ENCODE measurements around the gene CER1.

The CER1 gene

DNA sequence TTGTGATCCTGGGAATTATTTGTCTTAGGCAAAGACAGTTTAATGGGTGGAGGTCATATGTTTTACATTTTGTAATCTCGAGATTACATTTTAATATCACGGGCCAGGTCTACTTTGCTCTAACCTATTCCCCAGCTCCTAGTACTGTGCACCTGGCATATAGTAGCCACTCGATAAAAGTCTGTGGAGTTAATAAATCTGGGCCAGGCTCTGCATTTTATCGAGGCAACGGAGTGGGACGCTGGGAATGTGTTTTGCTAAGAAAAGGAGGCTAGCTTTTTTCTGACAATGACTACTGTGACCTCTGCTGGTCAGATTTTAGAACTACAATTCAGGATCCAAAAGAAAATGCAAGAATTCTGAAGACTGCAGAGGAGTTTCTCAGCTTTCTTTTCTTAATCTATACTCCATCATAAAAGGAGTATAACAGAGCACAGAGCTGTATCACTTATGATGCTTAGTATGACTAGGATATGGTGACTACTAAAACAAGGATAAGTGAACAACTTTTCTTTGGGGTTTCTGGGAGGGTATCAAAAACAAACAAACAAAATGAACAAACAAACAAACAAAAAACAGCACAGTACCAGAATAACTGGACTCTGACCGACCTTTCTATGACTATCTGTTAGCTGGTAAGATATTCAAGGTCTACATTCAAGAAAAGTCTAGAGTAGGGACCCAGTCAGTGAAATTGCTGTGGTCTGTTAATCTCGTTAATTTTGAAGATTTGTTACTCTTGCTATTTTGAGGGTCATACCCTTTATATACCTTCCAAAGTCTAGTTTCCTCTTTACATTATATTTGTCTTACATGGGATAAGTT, 46.1 kb upstream of the CER1 start:
- no peaks in the 10 kb centered on the region for H3K36me3 ChIP-seq (ENCODE audit: low read length)
- TF ChIP-seq, protein P1, sequence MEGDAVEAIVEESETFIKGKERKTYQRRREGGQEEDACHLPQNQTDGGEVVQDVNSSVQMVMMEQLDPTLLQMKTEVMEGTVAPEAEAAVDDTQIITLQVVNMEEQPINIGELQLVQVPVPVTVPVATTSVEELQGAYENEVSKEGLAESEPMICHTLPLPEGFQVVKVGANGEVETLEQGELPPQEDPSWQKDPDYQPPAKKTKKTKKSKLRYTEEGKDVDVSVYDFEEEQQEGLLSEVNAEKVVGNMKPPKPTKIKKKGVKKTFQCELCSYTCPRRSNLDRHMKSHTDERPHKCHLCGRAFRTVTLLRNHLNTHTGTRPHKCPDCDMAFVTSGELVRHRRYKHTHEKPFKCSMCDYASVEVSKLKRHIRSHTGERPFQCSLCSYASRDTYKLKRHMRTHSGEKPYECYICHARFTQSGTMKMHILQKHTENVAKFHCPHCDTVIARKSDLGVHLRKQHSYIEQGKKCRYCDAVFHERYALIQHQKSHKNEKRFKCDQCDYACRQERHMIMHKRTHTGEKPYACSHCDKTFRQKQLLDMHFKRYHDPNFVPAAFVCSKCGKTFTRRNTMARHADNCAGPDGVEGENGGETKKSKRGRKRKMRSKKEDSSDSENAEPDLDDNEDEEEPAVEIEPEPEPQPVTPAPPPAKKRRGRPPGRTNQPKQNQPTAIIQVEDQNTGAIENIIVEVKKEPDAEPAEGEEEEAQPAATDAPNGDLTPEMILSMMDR (IDR thresholded peaks at IDR 0.05; ENCODE audit: insufficient read depth, low read length, poor library complexity, severe bottlenecking): peak; percentile 52
- TF ChIP-seq EZH2phosphoT487 (conservative IDR thresholded peaks at IDR 0.05; ENCODE audit: low read length): no peak
- H3K79me2 ChIP-seq (ENCODE audit: insufficient read depth, low read length): no peaks in the 10 kb centered on the region
- H3K4me3 ChIP-seq (ENCODE audit: insufficient read depth, low read length, poor library complexity, severe bottlenecking): no peak overlapping the region
- H3K9ac ChIP-seq (ENCODE audit: low read length): no peak overlapping the region
- H2AFZ ChIP-seq (ENCODE audit: low read depth, low read length, severe bottlenecking): no peak overlapping the region
- no peaks in the 10 kb centered on the region for H4K20me1 ChIP-seq (ENCODE audit: low read depth, low read length)
- no peak overlapping the region for H3K27ac ChIP-seq (ENCODE audit: low read depth, low read length)
- H3K9me2 ChIP-seq (replicated peaks; ENCODE audit: insufficient read depth, low read length): no peaks in the 10 kb centered on the region
- no peaks in the 10 kb centered on the region for H3K9me3 ChIP-seq (ENCODE audit: insufficient read depth, low read length)
- H3K4me2 ChIP-seq (ENCODE audit: low read depth, low read length, poor library complexity, severe bottlenecking): no peak overlapping the region
- H3K27me3 ChIP-seq (ENCODE audit: low read length): no peaks in the 10 kb centered on the region
- no peaks in the 10 kb centered on the region for H3F3A ChIP-seq (ENCODE audit: insufficient read depth)

DNA sequence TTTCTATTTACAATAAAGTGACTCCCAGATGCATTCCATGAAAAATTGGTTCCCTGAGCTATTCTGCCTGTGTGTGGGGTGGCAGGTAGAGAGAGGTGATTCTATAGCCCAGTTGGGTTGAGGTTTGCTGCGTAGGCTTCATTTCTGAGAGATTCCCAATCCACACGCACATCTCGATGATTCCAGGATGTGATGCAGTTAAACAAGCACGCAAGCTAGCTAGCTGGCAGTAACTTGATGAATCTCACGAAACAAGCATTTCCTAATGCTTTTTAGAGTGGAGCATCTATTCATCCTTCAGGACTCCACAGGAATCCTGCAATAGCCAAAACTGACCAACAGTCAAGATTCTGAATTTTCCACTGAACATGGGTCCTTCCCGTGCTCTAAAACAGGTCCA, 43.8 kb upstream of the CER1 start:
- Histone ChIP-seq H3K9me3 (ENCODE audit: insufficient read depth, low read length) (no peaks in the 10 kb centered on the region), H3K4me2 (ENCODE audit: low read depth, low read length, poor library complexity, severe bottlenecking) (no peak overlapping the region), H3K36me3 (ENCODE audit: low read length) (no peaks in the 10 kb centered on the region), H2AFZ (ENCODE audit: low read depth, low read length, severe bottlenecking) (no peak overlapping the region), H3F3A (ENCODE audit: insufficient read depth) (no peaks in the 10 kb centered on the region), H3K27ac (ENCODE audit: low read depth, low read length) (no peak overlapping the region), H3K9me2 (replicated peaks; ENCODE audit: insufficient read depth, low read length) (no peaks in the 10 kb centered on the region), H3K27me3 (ENCODE audit: low read length) (no peaks in the 10 kb centered on the region), H3K79me2 (ENCODE audit: insufficient read depth, low read length) (no peaks in the 10 kb centered on the region), H3K9ac (ENCODE audit: low read length) (no peak overlapping the region), H3K4me3 (ENCODE audit: insufficient read depth, low read length, poor library complexity, severe bottlenecking) (no peak overlapping the region), H4K20me1 (ENCODE audit: low read depth, low read length) (no peaks in the 10 kb centered on the region)
- TF ChIP-seq, protein P1 (IDR thresholded peaks at IDR 0.05; ENCODE audit: insufficient read depth, low read length, poor library complexity, severe bottlenecking): no peak
- no peak for TF ChIP-seq EZH2phosphoT487 (conservative IDR thresholded peaks at IDR 0.05; ENCODE audit: low read length)

DNA sequence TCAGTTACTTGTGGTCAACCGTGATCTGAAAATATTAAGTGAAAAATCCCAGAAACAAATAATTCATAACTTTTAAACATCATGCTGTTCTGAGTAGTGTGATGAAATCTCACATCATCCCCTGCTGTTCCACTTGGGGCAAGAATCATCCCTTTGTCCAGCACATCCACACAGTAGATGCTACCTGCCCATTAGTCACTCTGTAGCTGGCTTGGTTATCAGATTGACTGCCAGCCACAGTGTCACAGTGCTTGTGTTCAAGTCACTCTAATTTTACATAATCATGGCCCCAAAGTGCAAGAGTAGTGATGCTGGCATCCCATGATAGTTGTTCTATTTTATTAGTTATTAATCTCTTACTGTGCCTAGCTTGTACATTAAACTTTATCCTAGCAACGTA, 39.1 kb upstream of the CER1 start:
- no peak overlapping the region for H3K4me2 ChIP-seq (ENCODE audit: low read depth, low read length, poor library complexity, severe bottlenecking)
- no peaks in the 10 kb centered on the region for H3K9me2 ChIP-seq (replicated peaks; ENCODE audit: insufficient read depth, low read length)
- H4K20me1 ChIP-seq (ENCODE audit: low read depth, low read length): no peaks in the 10 kb centered on the region
- H3K9ac ChIP-seq (ENCODE audit: low read length): no peak overlapping the region
- no peaks in the 10 kb centered on the region for H3K36me3 ChIP-seq (ENCODE audit: low read length)
- no peaks in the 10 kb centered on the region for H3K27me3 ChIP-seq (ENCODE audit: low read length)
- H3K79me2 ChIP-seq (ENCODE audit: insufficient read depth, low read length): no peaks in the 10 kb centered on the region
- TF ChIP-seq, protein P1 (IDR thresholded peaks at IDR 0.05; ENCODE audit: insufficient read depth, low read length, poor library complexity, severe bottlenecking): no peak
- no peak for TF ChIP-seq EZH2phosphoT487 (conservative IDR thresholded peaks at IDR 0.05; ENCODE audit: low read length)
- no peak overlapping the region for H3K27ac ChIP-seq (ENCODE audit: low read depth, low read length)
- no peak overlapping the region for H2AFZ ChIP-seq (ENCODE audit: low read depth, low read length, severe bottlenecking)
- H3K4me3 ChIP-seq (ENCODE audit: insufficient read depth, low read length, poor library complexity, severe bottlenecking): no peak overlapping the region
- no peaks in the 10 kb centered on the region for H3K9me3 ChIP-seq (ENCODE audit: insufficient read depth, low read length)
- H3F3A ChIP-seq (ENCODE audit: insufficient read depth): no peaks in the 10 kb centered on the region
